ENCODE data around the gene PRPF19.

Gene PRPF19

GRCh38 chr11:60924110-60924905, 17.9 kb upstream of the PRPF19 start, which contains the start of gene TMEM132A:
Gene TMEM132A (plus strand): TSS chr11:60924460. CDS start chr11:60924634, 174 bp downstream.
- 0 out of 2 replicates have a peak, but pooled peaks have one; percentile 13 for TF ChIP-seq CTCF (IDR thresholded peaks at IDR 0.05)
- TF ChIP-seq ZFX (IDR thresholded peaks at IDR 0.05; ENCODE audit: borderline replicate concordance): no peak
- peak within 1 kb of the TSS; percentile 44 for H3K27ac ChIP-seq

- TF ChIP-seq CTCF (IDR thresholded peaks at IDR 0.05) (no peak), ZFX (IDR thresholded peaks at IDR 0.05; ENCODE audit: borderline replicate concordance) (no peak)
These were observed 17.4 kb upstream of the PRPF19 start for GRCh38 chr11:60923800-60924109.

GRCh38 chr11:60923326-60923725, 16.9 kb upstream of the PRPF19 start:
- TF ChIP-seq CTCF (IDR thresholded peaks at IDR 0.05) (no peak), ZFX (IDR thresholded peaks at IDR 0.05; ENCODE audit: borderline replicate concordance) (no peak)
- H3K27ac ChIP-seq: 0 out of 2 replicates have a peak overlapping the region, but pooled peaks have one; percentile 44

More at GRCh38 chr11:60923800-60924109, 17.4 kb upstream of the PRPF19 start:
- peak overlapping the region; percentile 44; the same call in 1 of the 2 replicates for H3K27ac ChIP-seq

GRCh38 chr11:60922906-60923305, 16.5 kb upstream of the PRPF19 start:
- H3K27ac ChIP-seq: 0 out of 2 replicates have a peak overlapping the region, but pooled peaks have one; percentile 44
- no peak for TF ChIP-seq CTCF (IDR thresholded peaks at IDR 0.05)

- no peak overlapping the region for H3K27ac ChIP-seq
- TF ChIP-seq CTCF (IDR thresholded peaks at IDR 0.05) (no peak), ZFX (IDR thresholded peaks at IDR 0.05; ENCODE audit: borderline replicate concordance) (no peak)
These were observed 15.5 kb upstream of the PRPF19 start for GRCh38 chr11:60921777-60922335.

- TF ChIP-seq ZFX (IDR thresholded peaks at IDR 0.05; ENCODE audit: borderline replicate concordance): no peak
- TF ChIP-seq CTCF (IDR thresholded peaks at IDR 0.05): no peak
- H3K27ac ChIP-seq: no peak overlapping the region
These were observed 14.9 kb upstream of the PRPF19 start for GRCh38 chr11:60921259-60921658.

- TF ChIP-seq ZFX (IDR thresholded peaks at IDR 0.05; ENCODE audit: borderline replicate concordance): no peak
- TF ChIP-seq CTCF (IDR thresholded peaks at IDR 0.05): no peak
- H3K27ac ChIP-seq: no peak overlapping the region
These were observed 13.6 kb upstream of the PRPF19 start for GRCh38 chr11:60919956-60920355.
